HepG2 (cell line): ENCODE results near the gene NDOR1. TPM values are rescaled to one million over a fixed set of nuclear protein-coding genes. Genes with fewer than 3 reads are reported as not detected.

Source experiments
- ATAC-seq: fragments of 200-7000 bp; cut with Tn5 transposase; 3 replicates; pipeline ENCODE4 v1.9.1; 2020; ENCODE audit warnings: mild to moderate bottlenecking, moderate library complexity
- BruUV-seq: library from RNA; stranded (reverse); fragments of 400-500 nt; replicated peaks from 2 replicates; lab custom pipeline; 2021; lab: Mats Ljungman, UMichigan
- CTCF ChIA-PET: fragments of 300-600 bp; formaldehyde crosslinking; extraction: SDS; loops from one replicate; lab custom pipeline; 2021; ENCODE audit warnings: low total read pairs, inconsistent platforms, low intra/inter-chr PET ratio; lab: Yijun Ruan, JAX
- POLR2A ChIA-PET: fragments of 350-600 bp; sonication (Branson Sonifier 250); formaldehyde crosslinking; loops from one replicate; lab custom pipeline; 2020; ENCODE audit warnings: antibody characterized with exemption, inconsistent platforms; lab: Yijun Ruan, JAX
- DNase-seq: peaks from one replicate; pipeline ENCODE4 v3.0.0-alpha.2; 2015; ENCODE audit warnings: low spot score
- FAIRE-seq: peaks from 3 replicates; lab custom pipeline; 2011; peaks lifted over from hg19 to GRCh38; lab: Jason Lieb, UNC
- H2AFZ ChIP-seq: one replicate; pipeline ENCODE4 v1.6.1; 2011; ENCODE audit warnings: low read length, inconsistent platforms
- H3K27ac ChIP-seq: fragments of 300-600 bp; 3 replicates; pipeline ENCODE4 v1.8.0; 2011; ENCODE audit warnings: mixed run types, mild to moderate bottlenecking, mixed read lengths, low read length, inconsistent platforms; ENCODE audit not compliant: insufficient read depth; ENCODE audit errors: extremely low read length
- H3K27me3 ChIP-seq, 2 experiments: fragments of 200-600 bp in 1 of 2; 2 replicates in 1 of 2; 3 replicates in 1 of 2; pipeline versions ENCODE4 v1.6.0 to v1.8.0; 2011; ENCODE audit warnings: low read length in 2 of 2, mild to moderate bottlenecking in 2 of 2, moderate library complexity in 2 of 2, inconsistent platforms in 1 of 2; ENCODE audit not compliant: insufficient read depth in 2 of 2, control insufficient read depth in 1 of 2
- H3K36me3 ChIP-seq, 2 experiments: fragments of 200-600 bp in 1 of 2; replicated peaks in 1 of 2; 2 replicates in 1 of 2; 3 replicates in 1 of 2; pipeline versions ENCODE4 v1.5.1 to v1.8.0; 2011; ENCODE audit warnings: low read length in 2 of 2, inconsistent platforms in 1 of 2; ENCODE audit not compliant: insufficient read depth in 2 of 2, control insufficient read depth in 1 of 2
- H3K4me1 ChIP-seq: 2 replicates; pipeline ENCODE4 v1.5.1; 2012; ENCODE audit warnings: low read length, inconsistent platforms; ENCODE audit not compliant: insufficient read depth
- H3K4me2 ChIP-seq: 2 replicates; pipeline ENCODE4 v1.6.0; 2011; ENCODE audit warnings: low read depth, low read length, inconsistent platforms
- H3K4me3 ChIP-seq, 3 experiments: fragments of 200-600 bp in 1 of 3; sonication (generic), shearing (Covaris generic) in 1 of 3; replicated peaks in 1 of 3; 2 replicates each; pipeline ENCODE4 v1.5.1; 2011 to 2016; ENCODE audit warnings: low read length in 3 of 3, inconsistent platforms in 2 of 3, low read depth in 2 of 3, mild to moderate bottlenecking in 2 of 3, control low read depth in 1 of 3, mixed read lengths in 1 of 3; ENCODE audit not compliant: insufficient read depth in 1 of 3
- H3K79me2 ChIP-seq: one replicate; pipeline ENCODE4 v1.6.1; 2011; ENCODE audit warnings: low read length, inconsistent platforms; ENCODE audit not compliant: insufficient read depth
- H3K9ac ChIP-seq: 2 replicates; pipeline ENCODE4 v1.6.0; 2011; ENCODE audit warnings: mild to moderate bottlenecking, low read depth, low read length, inconsistent platforms; ENCODE audit not compliant: insufficient read depth
- H3K9me3 ChIP-seq: 2 replicates; pipeline ENCODE4 v1.5.1; 2012; ENCODE audit warnings: mild to moderate bottlenecking, low read length
- H4K20me1 ChIP-seq: 2 replicates; pipeline ENCODE4 v1.6.0; 2011; ENCODE audit warnings: inconsistent platforms, mild to moderate bottlenecking, low read length, moderate library complexity; ENCODE audit not compliant: insufficient read depth
- AGO1 ChIP-seq: fragments of 200-400 bp; formaldehyde crosslinking; IDR thresholded peaks from 2 replicates; pipeline ENCODE4 v1.6.1; 2017; ENCODE audit warnings: mild to moderate bottlenecking, low read depth, low read length, moderate library complexity; ENCODE audit not compliant: poor library complexity, severe bottlenecking
- ELF1 ChIP-seq: sonication (generic); formaldehyde crosslinking; IDR thresholded peaks from 2 replicates; pipeline ENCODE4 v1.4.0; 2020; ENCODE audit warnings: missing genetic modification reagents
- ELF4 ChIP-seq: sonication (generic); formaldehyde crosslinking; IDR thresholded peaks from 2 replicates; pipeline ENCODE4 v1.5.0; 2020; ENCODE audit warnings: missing genetic modification reagents, mild to moderate bottlenecking, moderate library complexity, borderline replicate concordance
- GABPB1 ChIP-seq: IDR thresholded peaks from 2 replicates; pipeline ENCODE4 v1.6.1; 2016; ENCODE audit warnings: mild to moderate bottlenecking, missing genetic modification reagents, moderate library complexity, missing compliant biosample characterization
- HNRNPL ChIP-seq: fragments of 200-400 bp; formaldehyde crosslinking; IDR thresholded peaks from 2 replicates; pipeline ENCODE4 v1.6.1; 2017; ENCODE audit warnings: mild to moderate bottlenecking, low read depth, low read length
- PLSCR1 ChIP-seq: sonication (generic); formaldehyde crosslinking; IDR thresholded peaks from 2 replicates; pipeline ENCODE4 v1.5.0; 2020; ENCODE audit warnings: missing genetic modification reagents, mild to moderate bottlenecking, borderline replicate concordance
- SIN3A ChIP-seq: IDR thresholded peaks from 2 replicates; pipeline ENCODE4 v1.6.1; 2011; ENCODE audit warnings: low read depth, mild to moderate bottlenecking, control low read depth, low read length, borderline replicate concordance
- U2AF1 ChIP-seq: fragments of 200-400 bp; formaldehyde crosslinking; optimal IDR thresholded peaks from 2 replicates; pipeline ENCODE3; 2017; ENCODE audit warnings: mild to moderate bottlenecking, low read depth, low read length
- ZBTB40 ChIP-seq, 2 experiments: fragments of 450-650 bp in 1 of 2; sonication (generic) in 1 of 2; formaldehyde crosslinking in 1 of 2; IDR thresholded peaks; 2 replicates each; pipeline versions ENCODE4 v1.6.1 to v1.8.0; 2016 to 2022; ENCODE audit warnings: antibody characterized with exemption in 1 of 2, mild to moderate bottlenecking in 1 of 2, missing genetic modification reagents in 1 of 2
- ZNF441 ChIP-seq: sonication (generic); formaldehyde crosslinking; IDR thresholded peaks from 2 replicates; pipeline ENCODE4 v1.7.0; 2021; ENCODE audit warnings: missing genetic modification reagents, borderline replicate concordance
- ZNF451 ChIP-seq: sonication (generic); formaldehyde crosslinking; IDR thresholded peaks from 2 replicates; pipeline ENCODE4 v1.5.0; 2020; ENCODE audit warnings: mild to moderate bottlenecking, missing genetic modification reagents
- ZNF567 ChIP-seq: sonication (generic); formaldehyde crosslinking; IDR thresholded peaks from 2 replicates; pipeline ENCODE4 v1.8.1; 2023; ENCODE audit warnings: mild to moderate bottlenecking, missing genetic modification reagents, borderline replicate concordance
- ZSCAN31 ChIP-seq: sonication (generic); formaldehyde crosslinking; IDR thresholded peaks from 2 replicates; pipeline ENCODE4 v1.5.0; 2020; ENCODE audit warnings: low read depth, mild to moderate bottlenecking, missing genetic modification reagents
- WGBS: methylation state at CpG from one replicate; pipeline ENCODE4 v1.1.6; 2017; ENCODE audit warnings: low lambda C conversion rate; 5-methylcytosine and 5-hydroxymethylcytosine counted together
- in situ Hi-C: cut with HindIII; loops from 2 replicates; pipeline ENCODE4 v1.10.0; 2017; ENCODE audit warnings: low pct_unique_long_range_greater_than_20kb; ENCODE audit not compliant: extremely low pct_ligation_motif_present
- intact Hi-C: fragments of 100-400 bp; cut with micrococcal nuclease; formaldehyde crosslinking; loops from one replicate; pipeline ENCODE4 v1.10.0; 2022; ENCODE audit not compliant: unreplicated experiment
- polyA plus RNA-seq, 8 experiments: library from polyadenylated mRNA; depleted of rRNA in 3 of 8; stranded (reverse) in 7 of 8; unstranded in 1 of 8; fragments of >200 nt; fragmentation: Illumina TruSeq in 4 of 8; extraction: Trizol in 4 of 8; gene quantifications; 2 replicates each; pipeline versions ENCODE4 v1.2.1 to v1.2.3, GENCODE V29; 2011 to 2016; ENCODE audit warnings: low read depth in 4 of 8, missing spikeins in 1 of 8, mixed read lengths in 1 of 8; ENCODE audit not compliant: insufficient read depth in 1 of 8
- total RNA-seq, 5 experiments: library from RNA; depleted of rRNA; stranded (reverse); fragments of >200 nt; fragmentation: Illumina TruSeq; extraction: Trizol; gene quantifications; 2 replicates each; pipeline ENCODE4 v1.2.3, GENCODE V29; 2016; ENCODE audit warnings: low read depth in 1 of 5

The NDOR1 gene
- total and polyA plus RNA-seq, 2 of the 13 experiments (the other 11 are each of a cell fraction or from before 2014, with no cell fraction given): 3.6 to 8.7 TPM

- no peaks in the 10 kb centered on the region for H3K9me3 ChIP-seq
- intact Hi-C loops: loop anchor here (2.0 kb wide), 2 partner anchors 37 to 105 kb away; partner anchors contain the start of genes ANAPC2 and SSNA1
- no TSS peak for BruUV-seq
- ChIA-PET POLR2A (interaction anchor here (0.8 to 13.4 kb wide), 7 partner anchors 9 to 95 kb away, joined by 3 to 225 read pairs (median 5); partner anchors contain the start of genes ANAPC2, NDOR1, SSNA1 and TMEM203), CTCF (no interaction called here)
- H3K79me2 ChIP-seq: no peaks in the 10 kb centered on the region
- no peak for DNase-seq
- H3K27ac ChIP-seq: no peak overlapping the region
- peaks cover 74% of the 10 kb centered on the region for H3K4me1 ChIP-seq
- H3K36me3 ChIP-seq: no peaks in the 10 kb centered on the region
- no peak for ATAC-seq
- WGBS: 70% methylated on average over 11 of the region's 21 CpGs
- FAIRE-seq: no peak
- no peaks in the 10 kb centered on the region; a peak in 1 of 5 replicates for H3K27me3 ChIP-seq
- H3K4me3 ChIP-seq: peak overlapping the region in 2 of 3 experiments; percentile 18 to 53; a peak in 4 of 6 replicates
- peak overlapping the region; percentile 66 for H3K4me2 ChIP-seq
- in situ Hi-C loops: loop anchor here (5.0 kb wide), 2 partner anchors 39 to 114 kb away; partner anchors contain the start of genes ANAPC2, DPP7 and SSNA1
- peak overlapping the region; percentile 31; the same call in 1 of the 2 replicates for H3K9ac ChIP-seq
- H2AFZ ChIP-seq: no peak overlapping the region
- H4K20me1 ChIP-seq: no peaks in the 10 kb centered on the region
- 0 out of 2 replicates have a peak, but pooled peaks have one; percentile 32 for TF ChIP-seq ZNF451 (CRISPR knock-in tag)
- no peak for TF ChIP-seq PLSCR1 (CRISPR knock-in tag)
- no peak for TF ChIP-seq ZNF567 (CRISPR knock-in tag)
- TF ChIP-seq ZSCAN31 (CRISPR knock-in tag): peak; percentile 39; the same call in 1 of the 2 replicates
- TF ChIP-seq HNRNPL: 0 out of 2 replicates have a peak, but pooled peaks have one; percentile 43
- TF ChIP-seq SIN3A: no peak
- no peak for TF ChIP-seq U2AF1
- TF ChIP-seq AGO1: peak; percentile 26
- peak; percentile 10; the same call in 1 of the 2 replicates for TF ChIP-seq GABPB1 (CRISPR knock-in tag)
- TF ChIP-seq ELF4 (CRISPR knock-in tag): no peak
- TF ChIP-seq ZBTB40 (IDR thresholded peaks at IDR 0.05): no peak
- 0 out of 2 replicates have a peak, but pooled peaks have one; percentile 14 for TF ChIP-seq ZBTB40 (CRISPR knock-in tag; IDR thresholded peaks at IDR 0.05)
- no peak for TF ChIP-seq ELF1 (CRISPR knock-in tag)
- TF ChIP-seq ZNF441 (CRISPR knock-in tag): no peak
Observed at GRCh38 chr9:137225699-137226331, 20.3 kb downstream of the NDOR1 start.
